Astrocyte (in vitro differentiated cells and primary cell): ENCODE measurements around the gene COL24A1. TPM values are rescaled to one million over a fixed set of nuclear protein-coding genes. Genes with fewer than 3 reads are reported as not detected.

Source experiments
- DNase-seq: peaks from one replicate; pipeline ENCODE4 v3.0.0-alpha.2; 2010; ENCODE audit warnings: low read depth
- FAIRE-seq: peaks from 2 replicates; lab custom pipeline; 2011; peaks lifted over from hg19 to GRCh38; lab: Jason Lieb, UNC
- H2AFZ ChIP-seq: 2 replicates; pipeline ENCODE4 v1.6.0; 2012; ENCODE audit warnings: low read depth, low read length, inconsistent platforms
- H3K27ac ChIP-seq: 2 replicates; pipeline ENCODE4 v1.5.1; 2011; ENCODE audit warnings: low read depth, low read length, inconsistent platforms
- H3K27me3 ChIP-seq: 2 replicates; pipeline ENCODE4 v1.6.0; 2011; ENCODE audit warnings: low read length, inconsistent platforms; ENCODE audit not compliant: insufficient read depth
- H3K36me3 ChIP-seq: 2 replicates; pipeline ENCODE4 v1.5.1; 2011; ENCODE audit warnings: low read length, inconsistent platforms; ENCODE audit not compliant: insufficient read depth
- H3K4me1 ChIP-seq: 2 replicates; pipeline ENCODE4 v1.5.1; 2011; ENCODE audit warnings: low read length, inconsistent platforms; ENCODE audit not compliant: insufficient read depth
- H3K4me2 ChIP-seq: 2 replicates; pipeline ENCODE4 v1.6.0; 2012; ENCODE audit warnings: low read length, inconsistent platforms
- H3K4me3 ChIP-seq: 2 replicates; pipeline ENCODE4 v1.5.1; 2011; ENCODE audit warnings: low read depth, mild to moderate bottlenecking, low read length, inconsistent platforms; ENCODE audit not compliant: insufficient read depth
- H3K79me2 ChIP-seq: 2 replicates; pipeline ENCODE4 v1.6.0; 2012; ENCODE audit warnings: mild to moderate bottlenecking, low read length, inconsistent platforms; ENCODE audit not compliant: insufficient read depth
- H3K9ac ChIP-seq: 2 replicates; pipeline ENCODE4 v1.6.0; 2012; ENCODE audit warnings: mild to moderate bottlenecking, low read length, inconsistent platforms
- H3K9me3 ChIP-seq: 2 replicates; pipeline ENCODE4 v1.5.1; 2012; ENCODE audit warnings: low read depth, mild to moderate bottlenecking, low read length, inconsistent platforms; ENCODE audit not compliant: insufficient read depth
- H4K20me1 ChIP-seq: 2 replicates; pipeline ENCODE4 v1.6.0; 2012; ENCODE audit warnings: low read length, inconsistent platforms; ENCODE audit not compliant: insufficient read depth
- H3K27ac Mint-ChIP-seq: one replicate; pipeline ENCODE4 v1.8.0; 2021; ENCODE audit warnings: mild to moderate bottlenecking, mixed read lengths; ENCODE audit not compliant: unreplicated experiment
- H3K27me3 Mint-ChIP-seq: one replicate; pipeline ENCODE4 v1.8.0; 2021; ENCODE audit warnings: low read depth, mixed read lengths; ENCODE audit not compliant: unreplicated experiment
- H3K36me3 Mint-ChIP-seq: one replicate; pipeline ENCODE4 v1.8.0; 2021; ENCODE audit warnings: low read depth, mixed read lengths; ENCODE audit not compliant: unreplicated experiment
- H3K4me1 Mint-ChIP-seq: one replicate; pipeline ENCODE4 v1.8.0; 2021; ENCODE audit warnings: low read depth, mixed read lengths; ENCODE audit not compliant: unreplicated experiment
- H3K4me3 Mint-ChIP-seq: one replicate; pipeline ENCODE4 v1.8.0; 2021; ENCODE audit warnings: mild to moderate bottlenecking, moderate library complexity, mixed read lengths; ENCODE audit not compliant: unreplicated experiment
- H3K9me3 Mint-ChIP-seq: one replicate; pipeline ENCODE4 v1.8.0; 2021; ENCODE audit warnings: mild to moderate bottlenecking, mixed read lengths; ENCODE audit not compliant: unreplicated experiment
- EZH2 ChIP-seq: IDR thresholded peaks from 2 replicates; pipeline ENCODE4 v1.6.1; 2012; ENCODE audit warnings: mild to moderate bottlenecking, low read length, inconsistent platforms; ENCODE audit not compliant: insufficient read depth
- total RNA-seq: library from RNA; stranded (reverse); gene quantifications from 2 replicates; pipeline ENCODE4 v1.2.1, GENCODE V29; 2021
- TF ChIP-seq, protein P1 (sequence below): IDR thresholded peaks from 2 replicates; pipeline ENCODE4 v1.5.1; 2011; ENCODE audit warnings: low read depth, mild to moderate bottlenecking, inconsistent platforms, low read length, moderate library complexity; ENCODE audit not compliant: insufficient read depth

Gene COL24A1
- total RNA-seq, 1 donor from 2014 or later, result 5.6 TPM

DNA sequence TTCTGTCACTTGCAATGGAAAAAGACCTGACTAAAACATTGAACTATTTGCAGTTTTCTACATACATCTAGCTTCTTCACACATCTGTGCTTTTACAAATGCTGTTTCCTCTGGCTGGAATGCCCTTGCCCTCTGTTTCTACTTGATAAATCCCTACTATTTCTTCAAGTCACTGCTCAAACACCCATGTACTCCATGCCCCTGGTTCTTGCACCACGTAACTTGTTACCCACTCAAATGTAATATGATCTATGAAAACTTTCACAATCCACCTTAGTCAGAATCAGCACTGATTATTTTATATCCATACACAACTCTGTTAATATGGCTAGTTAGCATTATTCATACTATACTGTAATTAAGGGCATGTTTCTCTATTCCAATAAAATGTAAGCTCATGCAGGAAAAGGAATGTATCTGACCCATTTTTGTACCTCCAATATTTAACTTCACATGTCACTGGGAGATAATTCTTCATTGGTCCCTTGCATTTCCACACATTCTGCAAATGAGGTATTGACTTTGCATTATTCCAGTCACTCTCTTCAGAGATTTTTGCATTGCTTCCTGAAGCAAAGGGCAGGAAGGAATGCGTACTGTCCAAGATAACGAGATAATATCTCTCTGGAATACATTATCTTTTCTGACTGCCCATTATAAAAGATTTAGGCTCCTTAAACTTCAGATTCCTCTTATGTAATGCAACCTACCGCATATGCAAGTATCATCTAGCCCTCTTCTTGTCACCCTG is 158.3 kb downstream of the COL24A1 start:
- Histone ChIP-seq H3K36me3 (no peaks in the 10 kb centered on the region), H3K4me1 (no peaks in the 10 kb centered on the region), H3K4me2 (no peak overlapping the region), H3K4me3 (no peak overlapping the region), H3K27me3 (no peaks in the 10 kb centered on the region), H3K27ac (no peak overlapping the region), H4K20me1 (no peaks in the 10 kb centered on the region), H2AFZ (no peak overlapping the region), H3K9ac (no peak overlapping the region), H3K79me2 (no peaks in the 10 kb centered on the region), H3K9me3 (no peaks in the 10 kb centered on the region)
- DNase-seq (no peak), FAIRE-seq (no peak)
- H3K36me3 Mint-ChIP-seq, result no peaks in the 10 kb centered on the region
- peaks cover 4% of the 10 kb centered on the region for H3K27me3 Mint-ChIP-seq
- no peak overlapping the region for H3K4me3 Mint-ChIP-seq
- H3K4me1 Mint-ChIP-seq, result no peaks in the 10 kb centered on the region
- no peak for TF ChIP-seq EZH2
- TF ChIP-seq, protein P1, sequence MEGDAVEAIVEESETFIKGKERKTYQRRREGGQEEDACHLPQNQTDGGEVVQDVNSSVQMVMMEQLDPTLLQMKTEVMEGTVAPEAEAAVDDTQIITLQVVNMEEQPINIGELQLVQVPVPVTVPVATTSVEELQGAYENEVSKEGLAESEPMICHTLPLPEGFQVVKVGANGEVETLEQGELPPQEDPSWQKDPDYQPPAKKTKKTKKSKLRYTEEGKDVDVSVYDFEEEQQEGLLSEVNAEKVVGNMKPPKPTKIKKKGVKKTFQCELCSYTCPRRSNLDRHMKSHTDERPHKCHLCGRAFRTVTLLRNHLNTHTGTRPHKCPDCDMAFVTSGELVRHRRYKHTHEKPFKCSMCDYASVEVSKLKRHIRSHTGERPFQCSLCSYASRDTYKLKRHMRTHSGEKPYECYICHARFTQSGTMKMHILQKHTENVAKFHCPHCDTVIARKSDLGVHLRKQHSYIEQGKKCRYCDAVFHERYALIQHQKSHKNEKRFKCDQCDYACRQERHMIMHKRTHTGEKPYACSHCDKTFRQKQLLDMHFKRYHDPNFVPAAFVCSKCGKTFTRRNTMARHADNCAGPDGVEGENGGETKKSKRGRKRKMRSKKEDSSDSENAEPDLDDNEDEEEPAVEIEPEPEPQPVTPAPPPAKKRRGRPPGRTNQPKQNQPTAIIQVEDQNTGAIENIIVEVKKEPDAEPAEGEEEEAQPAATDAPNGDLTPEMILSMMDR, result no peak
- H3K27ac Mint-ChIP-seq, result no peak overlapping the region
- H3K9me3 Mint-ChIP-seq, result no peaks in the 10 kb centered on the region

- Mint-ChIP-seq H3K4me1 (no peaks in the 10 kb centered on the region), H3K27me3 (no peaks in the 10 kb centered on the region), H3K9me3 (no peaks in the 10 kb centered on the region), H3K4me3 (no peak overlapping the region), H3K27ac (no peak overlapping the region), H3K36me3 (no peaks in the 10 kb centered on the region)
- no peaks in the 10 kb centered on the region for H3K27me3 ChIP-seq
- H3K4me3 ChIP-seq, result no peak overlapping the region
- no peak overlapping the region for H2AFZ ChIP-seq
- peak overlapping the region; percentile 2 for H3K27ac ChIP-seq
- H3K9ac ChIP-seq, result peak overlapping the region; percentile 16
- no peaks in the 10 kb centered on the region for H3K79me2 ChIP-seq
- H3K9me3 ChIP-seq, result no peaks in the 10 kb centered on the region
- peak overlapping the region; percentile 48 for H3K4me2 ChIP-seq
- no peaks in the 10 kb centered on the region for H3K4me1 ChIP-seq
- peak; percentile 54 for DNase-seq
- TF ChIP-seq, protein P1, result no peak
- TF ChIP-seq EZH2, result no peak
- no peaks in the 10 kb centered on the region for H3K36me3 ChIP-seq
- no peak for FAIRE-seq
- H4K20me1 ChIP-seq, result no peaks in the 10 kb centered on the region
These were observed 163.8 kb downstream of the COL24A1 start for GRCh38 chr1:85992791-85993190.

GRCh38 chr1:85991261-85991660 is 165.3 kb downstream of the COL24A1 start:
- Histone ChIP-seq H2AFZ (no peak overlapping the region), H3K9me3 (no peaks in the 10 kb centered on the region), H3K36me3 (no peaks in the 10 kb centered on the region), H3K9ac (no peak overlapping the region), H3K4me2 (no peak overlapping the region), H4K20me1 (no peaks in the 10 kb centered on the region), H3K4me1 (no peaks in the 10 kb centered on the region), H3K79me2 (no peaks in the 10 kb centered on the region), H3K27me3 (no peaks in the 10 kb centered on the region), H3K4me3 (no peak overlapping the region), H3K27ac (no peak overlapping the region)
- Mint-ChIP-seq H3K27me3 (no peaks in the 10 kb centered on the region), H3K9me3 (no peaks in the 10 kb centered on the region), H3K27ac (no peak overlapping the region), H3K4me1 (no peaks in the 10 kb centered on the region), H3K4me3 (no peak overlapping the region), H3K36me3 (no peaks in the 10 kb centered on the region)
- DNase-seq (no peak), FAIRE-seq (no peak)
- no peak for TF ChIP-seq EZH2
- TF ChIP-seq, protein P1, result no peak
